Stomach (tissue), 9 donors: ENCODE results near the gene FBXO27. TPM values are rescaled to one million over a fixed set of nuclear protein-coding genes. Genes with fewer than 3 reads are reported as not detected.

Experiments used
- DNase-seq, 2 donors: peaks; one replicate each; pipeline versions ENCODE4 v3.0.0 to v3.0.0-alpha.2; 2013 to 2019
- H3K27ac ChIP-seq, 5 donors: fragments of 200-600 bp in 4 of 5; sonication (generic) in 4 of 5; one replicate each; pipeline ENCODE4 v1.5.1; 2013 to 2019; ENCODE audit warnings: mild to moderate bottlenecking in 1 of 5, moderate library complexity in 1 of 5
- H3K27me3 ChIP-seq, 3 donors: fragments of 200-600 bp; sonication (generic); one replicate each; pipeline ENCODE4 v1.5.1; 2017 to 2019; ENCODE audit warnings: mixed run types in 1 of 3
- H3K36me3 ChIP-seq, 4 donors: fragments of 200-600 bp; sonication (generic); 1 replicate in 3 of 4; 2 replicates in 1 of 4; pipeline ENCODE4 v1.5.1; 2016 to 2019
- H3K4me1 ChIP-seq, 4 donors: fragments of 200-600 bp; sonication (generic); one replicate each; pipeline ENCODE4 v1.5.1; 2016 to 2019
- H3K4me3 ChIP-seq, 4 donors: fragments of 200-600 bp; sonication (generic) in 3 of 4; one replicate each; pipeline ENCODE4 v1.5.1; 2016 to 2019; ENCODE audit warnings: mild to moderate bottlenecking in 1 of 4
- H3K9me3 ChIP-seq, 4 donors: fragments of 200-600 bp; sonication (generic); one replicate each; pipeline ENCODE4 v1.5.1; 2016 to 2019
- EP300 ChIP-seq: sonication (generic); formaldehyde crosslinking; IDR thresholded peaks from one replicate; pipeline ENCODE4 v1.6.1; 2017; ENCODE audit warnings: antibody characterized with exemption
- POLR2A ChIP-seq, 4 donors: fragments of 450-650 bp; IDR thresholded peaks; one replicate each; pipeline ENCODE4 v1.6.1; 2016; ENCODE audit warnings: antibody characterized with exemption in 4 of 4, control low read depth in 2 of 4, mild to moderate bottlenecking in 1 of 4, moderate library complexity in 1 of 4
- POLR2AphosphoS5 ChIP-seq, 3 donors: sonication (generic); formaldehyde crosslinking; IDR thresholded peaks; one replicate each; pipeline ENCODE4 v1.6.1; 2016; ENCODE audit warnings: antibody characterized with exemption in 3 of 3
- WGBS, 5 donors: extraction: QIAGEN DNeasy Blood & Tissue Kit in 3 of 5; methylation state at CpG; one replicate each; pipeline versions ENCODE4 v1.1.5 to v1.1.7; 2013 to 2018; 5-methylcytosine and 5-hydroxymethylcytosine counted together
- intact Hi-C: fragments of 100-400 bp; cut with DNase I; formaldehyde crosslinking; loops from one replicate; pipeline ENCODE4 v1.15.1; 2023; ENCODE audit warnings: low total_unique reads
- polyA plus RNA-seq, 3 donors: library from polyadenylated mRNA; stranded (reverse); fragments of 200-250 nt; gene quantifications; one replicate each; pipeline ENCODE4 v1.2.3, GENCODE V29; 2013
- total RNA-seq, 5 donors: library from RNA; depleted of rRNA; stranded (reverse); fragments of >200 nt; gene quantifications; one replicate each; pipeline versions ENCODE4 v1.1.0 to v1.2.3, GENCODE V29; 2014 to 2016
- TF ChIP-seq, protein P1 (sequence below), 7 experiments: fragments of 450-650 bp in 4 of 7; fragments of 200-600 bp in 3 of 7; sonication (generic) in 3 of 7; IDR thresholded peaks; one replicate each; pipeline ENCODE4 v1.5.1; 2016 to 2019; ENCODE audit warnings: antibody characterized with exemption in 7 of 7, control low read depth in 2 of 7, mild to moderate bottlenecking in 1 of 7
- donor health status: healthy with polysubstance abuse.
- donor health status: Bipolar disorder and iron deficiency.
- donor health status: healthy.

Gene FBXO27
- total and polyA plus RNA-seq, 8 donors = 0.89 to 7.1 (median 3.2) TPM; not detected in 1

- 65 to 72% (median 70%) methylated on average over 3 of the region's 3 CpGs for WGBS, 5 donors
- Histone ChIP-seq H3K27me3 (no peaks in the 10 kb centered on the region), H3K27ac (no peak overlapping the region), H3K4me1 (peaks cover 0 to 7% (median 3%) of the 10 kb centered on the region in 4 donors), H3K36me3 (no peaks in the 10 kb centered on the region), H3K4me3 (no peak overlapping the region), H3K9me3 (peaks cover 0 to 8% (median 3%) of the 10 kb centered on the region in 4 donors)
- no peak for DNase-seq
- TF ChIP-seq POLR2AphosphoS5 (IDR thresholded peaks at IDR 0.05) (no peak), EP300 (no peak), POLR2A (IDR thresholded peaks at IDR 0.05) (no peak)
- TF ChIP-seq, protein P1, sequence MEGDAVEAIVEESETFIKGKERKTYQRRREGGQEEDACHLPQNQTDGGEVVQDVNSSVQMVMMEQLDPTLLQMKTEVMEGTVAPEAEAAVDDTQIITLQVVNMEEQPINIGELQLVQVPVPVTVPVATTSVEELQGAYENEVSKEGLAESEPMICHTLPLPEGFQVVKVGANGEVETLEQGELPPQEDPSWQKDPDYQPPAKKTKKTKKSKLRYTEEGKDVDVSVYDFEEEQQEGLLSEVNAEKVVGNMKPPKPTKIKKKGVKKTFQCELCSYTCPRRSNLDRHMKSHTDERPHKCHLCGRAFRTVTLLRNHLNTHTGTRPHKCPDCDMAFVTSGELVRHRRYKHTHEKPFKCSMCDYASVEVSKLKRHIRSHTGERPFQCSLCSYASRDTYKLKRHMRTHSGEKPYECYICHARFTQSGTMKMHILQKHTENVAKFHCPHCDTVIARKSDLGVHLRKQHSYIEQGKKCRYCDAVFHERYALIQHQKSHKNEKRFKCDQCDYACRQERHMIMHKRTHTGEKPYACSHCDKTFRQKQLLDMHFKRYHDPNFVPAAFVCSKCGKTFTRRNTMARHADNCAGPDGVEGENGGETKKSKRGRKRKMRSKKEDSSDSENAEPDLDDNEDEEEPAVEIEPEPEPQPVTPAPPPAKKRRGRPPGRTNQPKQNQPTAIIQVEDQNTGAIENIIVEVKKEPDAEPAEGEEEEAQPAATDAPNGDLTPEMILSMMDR (IDR thresholded peaks at IDR 0.05) = no peak
- intact Hi-C loops = no loop called here
Measured at GRCh38 chr19:39057615-39058014, 25.3 kb upstream of the FBXO27 start.

- intact Hi-C loops = no loop called here
- 60 to 87% (median 78%) methylated on average over 2 of the region's 2 CpGs for WGBS, 5 donors
- Histone ChIP-seq H3K9me3 (peaks cover 0 to 8% (median 3%) of the 10 kb centered on the region in 4 donors), H3K27ac (peak overlapping the region in 1 of 5 donors; percentile 26), H3K4me3 (no peak overlapping the region), H3K27me3 (no peaks in the 10 kb centered on the region), H3K4me1 (peaks cover 0 to 7% (median 3%) of the 10 kb centered on the region in 4 donors), H3K36me3 (no peaks in the 10 kb centered on the region)
- DNase-seq = no peak
- TF ChIP-seq, protein P1 (IDR thresholded peaks at IDR 0.05) = no peak
- TF ChIP-seq POLR2AphosphoS5 (IDR thresholded peaks at IDR 0.05) (no peak), POLR2A (IDR thresholded peaks at IDR 0.05) (no peak)
Measured at GRCh38 chr19:39054091-39054470, 21.7 kb upstream of the FBXO27 start.

GRCh38 chr19:39053276-39054090 lies 21.1 kb upstream of the FBXO27 start:
- Histone ChIP-seq H3K27me3 (no peaks in the 10 kb centered on the region), H3K4me1 (peaks cover 0 to 7% (median 3%) of the 10 kb centered on the region in 4 donors), H3K4me3 (no peak overlapping the region), H3K9me3 (peaks cover 0 to 8% (median 3%) of the 10 kb centered on the region in 4 donors), H3K27ac (peak overlapping the region in 2 of 5 donors; percentile 16 to 29), H3K36me3 (no peaks in the 10 kb centered on the region)
- 47 to 59% (median 52%) methylated on average over 17 to 18 of the region's 18 CpGs for WGBS, 5 donors
- peak; percentile 59 to 76 for DNase-seq
- no peak for TF ChIP-seq EP300
- TF ChIP-seq POLR2AphosphoS5 (IDR thresholded peaks at IDR 0.05) = no peak
- TF ChIP-seq, protein P1 (IDR thresholded peaks at IDR 0.05) = no peak
- TF ChIP-seq POLR2A (IDR thresholded peaks at IDR 0.05) = no peak
- intact Hi-C loops = no loop called here

GRCh38 chr19:39052846-39053245 lies 20.5 kb upstream of the FBXO27 start:
- no peaks in the 10 kb centered on the region for H3K36me3 ChIP-seq
- H3K4me1 ChIP-seq = peaks cover 0 to 7% (median 3%) of the 10 kb centered on the region in 4 donors
- TF ChIP-seq POLR2AphosphoS5 (IDR thresholded peaks at IDR 0.05) (no peak), POLR2A (IDR thresholded peaks at IDR 0.05) (no peak), EP300 (no peak)
- TF ChIP-seq, protein P1 (IDR thresholded peaks at IDR 0.05) = no peak
- peak overlapping the region in 1 of 5 donors; percentile 29 for H3K27ac ChIP-seq
- H3K27me3 ChIP-seq = no peaks in the 10 kb centered on the region
- DNase-seq = no peak
- H3K4me3 ChIP-seq = no peak overlapping the region
- 82 to 84% (median 83%) methylated on average over 8 to 9 of the region's 9 CpGs for WGBS, 5 donors
- intact Hi-C loops = no loop called here
- peaks cover 0 to 8% (median 3%) of the 10 kb centered on the region in 4 donors for H3K9me3 ChIP-seq
